Anterior cingulate cortex (tissue), 58 donors: Measurements from ENCODE around the gene OR1J4.

Experiments used
- DNase-seq, 58 donors: peaks; one replicate each; lab custom pipeline; 2025; lab: John Stamatoyannopoulos, UW

Gene OR1J4

DNA sequence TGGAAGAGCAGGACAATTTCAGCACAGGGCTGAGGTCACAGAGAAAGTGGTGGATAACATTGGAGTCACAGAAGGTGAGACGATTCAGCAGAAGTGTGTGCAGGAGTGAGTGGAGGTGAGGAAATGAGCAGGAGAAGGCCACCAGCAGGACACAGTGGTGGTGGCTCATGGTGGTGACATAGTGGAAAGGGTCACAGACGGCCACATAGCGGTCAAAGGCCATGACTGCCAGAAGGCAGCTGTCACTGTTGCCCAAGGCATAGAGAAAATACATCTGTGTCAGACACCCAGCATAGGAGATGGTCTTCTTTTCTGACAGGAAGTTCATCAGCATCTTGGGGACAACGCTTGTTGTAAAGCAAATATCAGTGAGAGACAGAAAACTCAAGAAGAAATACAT lies 49.0 kb downstream of the OR1J4 start:
- no peak for DNase-seq
